DMS153 (cell line): ENCODE data around the gene LRRC15.

Experiments used
- DNase-seq: peaks from one replicate; lab custom pipeline; 2025; lab: John Stamatoyannopoulos, UW

Gene LRRC15

DNA sequence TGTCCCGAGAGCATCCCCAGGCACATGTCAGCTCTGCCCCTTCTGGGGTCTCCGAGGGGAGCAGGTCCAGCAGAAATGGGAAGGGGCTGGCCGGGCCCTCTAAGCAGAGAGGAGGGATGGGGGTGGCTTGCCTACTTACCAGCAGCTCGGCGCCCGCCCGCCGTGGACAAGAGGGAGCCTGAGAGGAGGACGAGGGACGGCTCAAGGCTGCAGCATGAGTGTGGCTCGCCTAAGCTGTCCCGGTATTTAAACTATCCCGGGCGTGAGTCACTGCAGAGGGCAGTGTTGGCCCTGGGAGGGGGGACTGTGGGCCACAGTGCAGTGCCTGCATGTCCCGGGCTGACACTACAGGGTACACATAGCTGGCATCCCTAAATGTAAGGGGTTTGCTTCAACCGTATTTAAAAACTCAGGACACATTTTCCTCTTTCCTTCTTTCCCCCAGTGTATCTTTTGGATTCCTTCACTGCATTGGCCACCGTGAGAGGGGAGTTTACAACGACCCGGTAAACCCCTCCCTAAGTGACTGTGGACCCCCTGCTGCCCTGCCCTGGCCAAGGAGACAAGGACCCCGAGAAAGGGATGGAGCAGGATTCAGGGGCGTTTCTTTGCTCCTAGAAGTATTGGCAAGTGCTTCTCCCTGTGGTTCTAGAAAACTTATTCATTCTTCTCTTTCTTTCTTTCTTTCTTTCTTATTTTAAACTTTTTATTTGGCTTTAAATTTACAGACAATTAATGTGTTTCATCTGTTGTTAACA, at the start of gene LRRC15:
Gene LRRC15 (minus strand): TSS at position 222 of the 758 bp plus-strand sequence. CDS start 8,700 bp downstream, outside the sequence.
- DNase-seq = no peak

DNA sequence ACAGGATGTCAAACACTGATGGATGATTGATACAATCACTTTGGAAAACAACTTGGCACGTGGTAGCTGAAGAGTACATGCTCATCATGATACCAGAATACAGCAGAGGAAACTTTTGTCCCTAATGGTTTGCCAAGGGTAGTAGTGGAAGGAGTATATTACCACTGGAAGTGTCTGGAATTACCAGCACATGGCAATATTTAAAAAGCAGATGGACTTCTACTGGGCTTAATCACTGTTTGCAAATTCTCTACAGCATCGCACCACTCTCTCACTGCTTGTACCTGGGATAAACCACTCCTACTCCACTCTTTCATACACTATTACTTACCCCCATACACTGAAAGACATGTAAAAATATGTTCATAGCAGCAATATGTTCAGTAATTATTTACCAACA, 49.1 kb upstream of the LRRC15 start:
- no peak for DNase-seq

DNA sequence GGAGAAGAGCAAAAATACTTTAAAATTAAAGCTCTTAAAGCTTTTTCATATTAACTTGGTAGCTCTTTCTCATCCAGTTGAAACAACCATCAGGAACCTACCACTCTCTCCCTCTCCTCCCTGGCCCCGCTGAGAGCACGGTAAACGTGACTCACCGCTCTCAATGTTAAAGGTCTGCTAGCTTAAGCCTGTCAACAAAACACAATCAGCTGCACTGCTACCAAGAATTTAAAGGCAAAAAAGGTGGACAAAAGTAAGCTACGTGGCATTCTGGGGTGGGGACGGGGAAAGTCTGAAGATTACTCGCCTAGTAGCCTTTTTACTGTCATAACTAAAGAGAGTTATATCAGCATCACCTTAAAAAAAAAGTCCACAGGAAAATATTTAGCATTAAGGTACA, 37.9 kb upstream of the LRRC15 start:
- DNase-seq = no peak

DNA sequence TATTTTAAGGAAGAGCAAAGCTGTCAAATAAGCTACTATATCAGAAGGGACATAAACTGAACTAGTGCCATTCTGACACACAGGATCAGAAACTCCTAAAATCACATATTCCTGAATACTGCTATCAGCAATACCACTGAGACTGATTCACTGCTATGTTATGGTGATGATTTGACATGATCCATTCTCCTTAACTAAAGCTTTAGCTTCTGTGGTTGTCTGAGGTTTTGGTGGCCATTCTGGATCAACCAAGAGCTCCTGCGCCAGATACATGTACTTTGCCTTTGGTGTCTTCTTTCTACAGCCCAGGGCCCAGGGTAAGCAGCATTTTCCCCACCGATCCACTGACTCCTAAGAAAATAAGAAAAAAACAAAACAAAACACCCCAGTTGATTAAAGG, 36.2 kb upstream of the LRRC15 start:
- no peak for DNase-seq

DNA sequence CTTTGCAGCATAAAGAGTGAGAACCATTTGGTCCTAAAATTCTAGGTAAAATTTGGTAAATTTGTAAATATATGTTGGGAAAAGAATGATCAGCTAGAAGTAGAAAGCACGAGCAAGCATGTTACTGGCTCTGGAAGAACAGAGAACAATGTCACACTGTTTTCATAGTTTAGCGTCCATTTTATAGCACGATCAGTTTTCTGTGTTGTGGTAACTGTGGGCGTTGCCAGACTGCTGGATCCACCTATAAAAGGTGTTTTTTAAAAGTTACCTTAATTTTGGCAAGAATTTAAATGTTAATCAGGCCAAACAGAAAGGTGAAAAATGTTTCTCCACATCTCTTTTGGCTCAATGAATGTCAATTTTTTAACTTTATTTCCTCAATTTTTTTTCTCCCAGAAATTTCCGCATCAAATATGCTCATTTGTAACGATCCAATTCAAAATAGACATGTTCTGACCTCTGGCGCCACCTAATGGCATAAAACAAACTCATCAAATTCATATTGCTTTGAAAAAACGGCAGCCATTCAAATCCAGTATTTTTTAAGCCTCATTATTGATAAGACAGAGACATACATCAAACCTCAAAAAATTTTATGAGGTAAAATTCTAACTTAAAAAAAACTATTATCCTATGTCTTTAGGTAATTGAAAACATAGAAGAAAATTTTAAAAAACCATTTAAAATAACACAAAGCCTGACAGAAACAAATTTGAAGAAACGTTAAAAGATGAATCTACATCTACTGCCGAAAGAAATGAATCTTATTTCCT, 35.0 kb upstream of the LRRC15 start:
- peak; percentile 47 for DNase-seq

DNA sequence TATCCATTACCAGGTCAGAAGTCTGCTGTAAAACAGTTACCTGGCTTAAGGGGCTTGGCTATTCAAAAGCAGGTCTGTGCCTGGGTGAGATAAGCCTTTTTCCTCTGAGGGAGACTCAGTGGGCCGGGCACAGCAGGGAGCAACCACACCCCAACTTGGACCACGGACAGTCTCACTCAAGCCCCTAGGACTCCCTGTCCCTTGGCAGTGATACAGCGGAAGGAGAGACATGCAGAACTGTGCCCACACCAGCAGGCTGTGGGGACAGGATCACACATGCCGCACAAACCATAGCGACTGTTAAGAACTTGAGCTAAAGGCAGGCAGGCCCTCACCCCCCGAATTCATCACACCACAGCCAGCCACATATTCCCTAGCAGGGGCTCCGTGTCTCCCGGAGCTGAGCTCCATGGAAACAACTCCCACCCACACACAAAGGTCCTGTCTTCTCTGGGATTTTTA, 32.4 kb upstream of the LRRC15 start:
- DNase-seq = no peak

DNA sequence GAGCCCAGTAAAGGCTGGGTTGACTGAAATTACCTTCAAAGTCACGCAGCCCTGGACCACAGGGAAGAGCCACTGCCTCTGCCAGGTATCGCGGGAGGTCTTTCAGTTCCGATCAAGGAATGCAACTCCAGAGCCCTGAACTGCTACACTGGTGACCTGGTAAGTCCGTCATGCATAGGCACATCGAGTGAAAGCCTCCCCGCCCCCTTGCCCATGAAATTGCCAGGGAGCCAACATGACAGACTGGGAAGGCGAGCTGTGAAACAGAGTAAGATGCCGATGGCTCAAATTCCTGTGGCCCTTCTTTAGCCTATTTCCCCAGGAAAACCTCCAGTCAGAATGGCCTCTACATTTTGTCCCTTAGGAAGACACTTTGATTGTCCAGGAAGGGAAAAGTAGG, 31.8 kb upstream of the LRRC15 start:
- DNase-seq = no peak

DNA sequence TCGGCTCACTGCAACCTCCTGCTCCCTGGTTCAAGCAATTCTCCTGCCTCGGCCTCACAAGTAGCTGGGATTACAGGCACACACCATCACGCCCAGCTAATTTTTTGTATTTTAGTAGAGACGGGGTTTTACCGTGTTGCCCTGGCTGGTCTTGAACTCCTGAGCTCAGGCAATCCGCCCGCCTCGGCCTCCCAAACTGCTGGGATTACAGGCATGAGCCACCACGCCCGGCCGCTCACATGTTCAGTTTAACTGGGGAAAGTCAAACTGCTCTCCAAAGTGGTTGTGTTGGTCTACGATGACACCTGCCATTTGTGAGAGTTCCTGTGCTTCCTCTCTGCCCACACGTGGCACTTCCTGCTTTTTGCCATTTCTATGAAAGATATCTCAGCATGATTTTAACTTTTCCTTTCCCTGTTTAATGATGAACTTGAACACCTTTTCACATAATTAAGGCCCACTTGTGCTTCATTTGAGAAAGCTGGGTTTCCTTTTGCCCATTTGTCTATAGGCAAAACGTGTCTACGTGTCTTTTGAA, 30.4 kb upstream of the LRRC15 start:
- DNase-seq = peak; percentile 3

DNA sequence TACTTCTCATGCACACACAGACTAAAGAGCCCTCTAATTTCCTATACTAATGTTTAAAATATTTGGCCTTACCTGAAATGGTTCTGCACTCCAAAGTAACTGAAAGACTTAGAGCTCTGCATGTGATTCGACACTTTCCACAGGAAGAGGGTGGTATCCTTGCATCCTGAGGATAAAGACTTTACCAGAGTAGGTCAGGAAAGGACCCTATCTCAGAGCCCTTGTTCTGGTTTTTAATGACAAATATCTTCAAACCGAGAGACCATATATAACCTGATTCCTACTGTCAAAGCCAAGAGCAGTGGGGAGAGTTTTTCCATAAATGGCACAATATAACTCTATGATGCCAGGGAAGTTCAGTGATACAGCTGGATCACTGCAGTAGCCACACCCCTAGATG, 29.6 kb upstream of the LRRC15 start, which contains the start of gene GP5:
Gene GP5 (minus strand): TSS at position 101 of the 400 bp plus-strand sequence. CDS start 984 bp downstream, outside the sequence.
- DNase-seq = no peak

DNA sequence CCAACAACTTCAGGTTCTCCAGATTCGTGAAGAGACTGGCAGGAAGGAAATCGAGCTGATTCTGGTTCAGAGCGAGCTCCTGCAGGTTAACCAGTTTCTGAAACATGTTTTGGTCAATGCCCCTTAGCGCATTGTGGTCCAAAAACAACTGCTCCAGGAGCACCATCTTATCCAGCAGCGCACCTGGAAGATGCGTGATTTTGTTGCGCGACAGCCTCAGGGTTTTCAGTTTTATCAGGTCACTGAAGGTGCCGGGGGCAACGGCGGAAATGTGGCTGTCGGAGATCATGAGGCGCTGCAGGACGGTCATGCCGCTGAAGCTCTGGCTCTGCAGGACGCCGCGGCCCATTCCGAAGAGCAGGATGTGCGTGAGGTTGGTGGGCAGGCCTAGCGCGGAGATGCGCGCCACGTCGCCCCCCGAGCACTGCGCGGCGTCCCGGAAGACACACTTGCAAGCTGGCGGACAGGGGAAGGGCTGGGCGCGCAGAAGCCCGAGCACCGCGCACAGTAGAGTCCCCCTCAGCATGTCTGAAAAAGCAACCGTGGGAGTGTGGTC, 28.3 kb upstream of the LRRC15 start:
- DNase-seq = no peak

DNA sequence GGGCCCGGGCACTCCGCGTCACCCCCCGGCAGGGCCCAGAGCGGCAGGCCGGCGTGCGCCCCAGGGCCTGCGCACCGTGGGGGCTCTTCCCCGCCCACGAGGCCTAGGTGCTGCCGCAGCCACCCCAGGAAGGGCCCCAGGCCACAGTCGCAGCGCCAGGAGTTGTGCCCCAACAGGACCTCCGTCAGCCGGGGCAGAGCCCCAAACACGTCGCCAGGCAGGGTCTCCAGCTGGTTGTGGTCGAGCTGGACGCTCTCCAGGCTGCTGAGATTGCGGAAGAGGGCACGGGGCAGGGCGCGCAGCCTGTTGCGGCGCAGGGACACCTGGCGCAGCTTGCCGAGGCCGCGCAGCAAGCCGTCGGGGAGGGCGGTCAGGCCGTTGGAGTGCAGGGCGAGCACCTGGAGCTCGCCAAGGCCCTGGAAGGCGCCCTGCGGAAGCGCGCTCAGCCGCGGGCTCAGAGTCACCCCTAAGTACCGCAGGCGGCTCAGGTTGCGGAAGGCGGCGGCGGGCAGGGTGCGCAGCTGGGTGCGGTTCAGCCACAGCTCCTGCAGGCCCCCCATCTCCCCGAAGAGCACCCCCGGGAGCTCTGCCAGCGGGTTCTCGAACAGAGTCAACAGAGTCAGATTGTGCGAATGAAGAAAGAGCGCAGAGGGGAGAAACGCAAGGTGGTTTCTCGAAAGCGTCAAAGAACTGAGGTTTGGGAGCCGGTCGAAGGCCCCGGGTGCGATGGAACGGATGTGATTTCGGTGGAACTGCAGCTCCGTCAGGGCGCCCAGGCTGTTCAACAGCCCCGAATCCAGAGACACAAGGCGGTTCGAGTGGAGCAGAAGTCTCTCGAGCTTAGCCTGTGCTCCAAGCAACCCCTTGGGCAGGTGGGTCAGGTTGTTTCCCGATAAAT, 27.6 kb upstream of the LRRC15 start:
- peak; percentile 70 for DNase-seq

DNA sequence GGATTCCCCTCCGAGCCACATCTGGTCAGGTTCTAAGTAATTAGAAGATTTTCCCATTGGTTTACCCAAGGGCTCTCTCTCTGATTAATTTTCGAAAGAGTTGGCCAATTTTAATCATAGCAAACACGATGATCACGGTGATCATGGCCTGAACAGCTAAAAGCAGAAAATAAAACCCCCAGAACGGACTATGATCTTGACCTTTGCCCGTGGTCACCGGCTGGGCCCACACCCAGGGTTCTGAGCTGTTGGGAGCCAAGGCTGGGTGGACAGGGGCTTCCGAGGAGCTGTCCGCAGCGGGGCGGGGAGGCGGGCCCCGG, 27.0 kb upstream of the LRRC15 start:
- no peak for DNase-seq

DNA sequence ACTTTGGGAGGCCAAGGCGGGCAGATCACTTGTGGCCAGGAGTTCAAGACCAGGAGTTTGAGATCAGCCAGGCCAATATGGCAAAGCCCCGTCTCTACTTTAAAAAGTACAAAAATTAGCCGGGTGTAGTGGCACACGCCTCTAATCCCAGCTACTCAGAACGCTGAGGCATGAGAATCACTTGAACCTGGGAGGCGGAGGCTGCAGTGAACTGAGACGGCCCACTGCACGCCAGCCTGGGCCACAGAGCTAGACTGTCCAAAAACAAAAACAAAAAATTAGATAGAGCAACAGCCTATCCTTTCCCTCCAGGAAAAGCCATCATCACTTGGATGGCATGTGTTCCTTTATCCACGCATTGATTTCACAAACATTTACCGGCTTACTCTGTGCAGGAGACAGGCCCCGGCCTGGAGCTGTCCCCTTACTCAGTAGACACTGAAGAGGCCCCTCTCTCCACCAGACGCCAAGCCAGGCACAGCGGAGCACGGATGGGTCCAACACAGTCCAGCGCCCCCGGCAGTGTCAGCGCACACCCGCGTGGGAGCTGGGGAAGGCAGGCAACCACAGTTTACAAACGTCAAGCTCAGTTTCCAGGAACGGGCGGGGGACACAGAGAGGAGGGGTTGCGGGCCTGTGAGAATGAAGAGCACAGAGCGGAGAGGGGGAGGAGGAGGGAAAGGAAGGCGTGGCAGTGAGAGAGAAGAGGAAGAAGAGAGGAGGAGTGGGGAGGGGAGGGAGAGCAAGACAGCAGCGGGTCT, 26.4 kb upstream of the LRRC15 start:
- DNase-seq = peak; percentile 66

DNA sequence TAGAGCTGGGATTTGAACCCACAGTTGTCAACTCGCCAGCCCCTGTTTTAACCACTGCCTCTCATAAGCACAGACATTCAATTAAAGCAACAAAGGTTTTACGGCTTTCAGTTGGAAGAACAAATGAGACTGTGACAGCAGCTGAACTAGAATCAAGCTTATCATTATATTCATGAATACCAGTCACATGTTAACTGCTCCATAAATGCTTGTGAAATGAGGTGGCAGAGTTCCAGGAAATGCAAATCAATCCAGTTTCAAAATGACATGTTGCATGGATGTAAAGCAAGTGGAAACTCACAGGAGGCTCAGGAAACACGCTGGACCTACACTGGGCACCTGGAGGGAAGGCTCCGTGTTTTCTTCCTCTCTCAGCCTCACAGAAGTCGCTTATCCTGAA, 25.7 kb upstream of the LRRC15 start:
- peak; percentile 94 for DNase-seq

DNA sequence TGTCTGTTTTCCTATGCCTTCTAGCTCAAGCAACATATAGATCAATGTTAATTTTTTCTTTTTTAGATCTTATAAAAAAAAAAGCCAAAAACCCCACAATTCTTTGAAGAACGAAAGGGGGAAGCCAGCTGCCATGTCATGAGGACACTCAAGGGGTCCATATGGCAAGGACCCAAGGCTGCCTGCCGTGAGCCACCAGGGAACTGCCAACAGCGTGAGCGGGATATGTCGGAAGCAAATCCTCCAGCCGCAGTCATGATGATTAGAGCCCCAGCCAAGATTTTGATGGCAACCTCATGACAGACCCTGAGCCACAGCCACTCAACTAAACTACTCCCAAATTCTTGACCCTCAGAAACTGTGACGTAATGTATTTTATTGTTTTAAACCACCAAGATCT, 23.0 kb upstream of the LRRC15 start:
- no peak for DNase-seq

DNA sequence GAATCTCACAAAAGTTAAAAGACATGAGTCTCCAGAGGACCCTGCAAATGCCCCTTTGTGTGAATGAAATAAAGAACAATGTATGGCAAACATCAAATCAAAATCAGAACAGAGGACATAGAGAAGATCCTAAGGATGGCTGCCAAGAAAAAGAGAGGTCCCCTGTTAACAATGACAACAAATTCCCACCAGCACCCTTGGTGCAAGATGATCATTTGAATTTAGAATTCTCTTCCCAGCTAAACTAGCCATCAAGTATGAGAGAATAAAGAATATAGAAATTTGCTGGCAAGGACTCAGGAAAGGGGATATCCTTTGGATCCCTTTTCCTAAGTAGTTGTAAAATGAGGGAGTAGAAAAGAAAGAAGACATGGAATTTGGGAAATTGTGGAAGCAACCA, 21.3 kb upstream of the LRRC15 start:
- no peak for DNase-seq

DNA sequence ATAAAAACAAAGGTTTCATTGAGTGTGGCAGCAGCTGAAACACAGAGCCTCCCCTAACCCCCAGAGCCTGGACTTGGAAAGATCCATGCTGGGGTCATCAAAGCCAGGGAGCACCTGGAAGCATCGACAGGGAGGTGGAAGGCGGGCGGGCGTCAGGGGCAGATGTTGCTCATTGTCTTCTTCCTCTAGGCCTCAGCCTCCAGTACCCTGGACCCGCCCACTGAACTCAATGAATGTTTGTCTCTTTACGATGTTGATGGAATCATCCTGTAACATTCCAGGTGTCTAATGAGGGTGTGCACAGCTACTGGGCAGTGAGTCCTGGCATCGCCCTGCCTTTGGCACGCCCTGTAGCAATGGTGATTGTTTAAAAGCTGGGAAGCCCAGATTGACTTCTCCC, 19.7 kb upstream of the LRRC15 start:
- no peak for DNase-seq

DNA sequence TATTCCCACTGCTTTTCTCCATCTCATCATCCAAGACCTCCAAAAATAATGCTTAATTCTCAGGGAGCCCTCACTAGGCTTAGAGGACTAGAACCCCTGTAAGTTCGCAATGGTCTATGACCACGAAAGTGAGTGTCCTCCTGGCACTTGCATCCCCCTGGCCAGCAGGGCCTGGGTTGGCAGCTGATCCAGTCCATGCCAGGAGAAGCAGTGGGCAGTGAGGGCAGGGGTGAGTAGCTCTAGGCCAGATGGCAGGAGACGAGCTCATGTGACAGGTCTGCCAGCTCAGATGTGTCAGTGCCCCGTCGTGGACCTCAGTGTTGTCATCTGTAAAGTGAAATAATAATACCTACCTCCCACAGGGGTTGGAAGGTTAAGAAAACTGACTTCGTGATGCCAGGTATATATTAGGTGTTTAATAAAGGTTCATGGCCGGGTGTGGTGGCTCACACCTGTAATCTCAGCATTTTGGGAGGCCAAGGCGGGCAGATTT, 18.4 kb upstream of the LRRC15 start:
- DNase-seq = no peak

DNA sequence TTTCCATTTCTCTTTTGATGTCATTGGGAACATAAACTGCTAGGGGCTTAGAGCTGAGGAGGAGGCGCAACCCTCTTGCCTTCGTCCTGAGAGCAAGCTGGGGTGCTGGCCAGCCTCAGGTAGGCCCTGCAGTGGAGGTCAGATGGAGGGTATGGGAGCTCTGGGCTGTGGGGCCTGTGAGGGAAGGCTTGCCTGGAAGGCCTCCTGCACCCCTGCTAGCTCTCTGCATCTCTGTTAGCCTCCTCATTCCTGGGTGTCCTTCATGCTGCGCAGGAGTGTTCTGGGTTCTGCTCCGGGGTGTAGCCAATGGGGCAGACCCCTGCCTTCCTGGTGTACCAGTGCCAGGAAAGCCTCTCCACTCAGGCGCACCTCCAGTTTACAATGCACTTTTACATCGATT, 17.7 kb upstream of the LRRC15 start:
- DNase-seq = no peak

DNA sequence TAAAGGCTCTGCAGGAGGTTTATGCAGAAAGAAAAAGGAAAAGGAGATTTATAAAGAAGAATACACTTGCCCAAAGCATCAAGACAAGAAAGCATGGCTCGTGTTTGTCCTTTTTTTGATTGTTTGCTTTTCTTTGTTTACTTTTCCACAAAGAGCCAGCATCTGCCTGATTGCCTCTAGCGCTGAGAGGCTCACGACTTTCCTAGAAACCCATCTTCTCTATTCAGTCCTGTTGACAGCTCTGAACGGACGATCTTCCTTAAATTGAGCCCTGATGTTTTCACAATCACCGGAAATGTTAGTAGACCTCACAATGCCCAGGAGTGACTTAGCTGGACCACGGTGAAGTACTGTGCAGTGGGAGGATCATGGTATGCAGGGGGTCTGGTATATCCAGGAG, 17.1 kb upstream of the LRRC15 start:
- DNase-seq = peak; percentile 65

DNA sequence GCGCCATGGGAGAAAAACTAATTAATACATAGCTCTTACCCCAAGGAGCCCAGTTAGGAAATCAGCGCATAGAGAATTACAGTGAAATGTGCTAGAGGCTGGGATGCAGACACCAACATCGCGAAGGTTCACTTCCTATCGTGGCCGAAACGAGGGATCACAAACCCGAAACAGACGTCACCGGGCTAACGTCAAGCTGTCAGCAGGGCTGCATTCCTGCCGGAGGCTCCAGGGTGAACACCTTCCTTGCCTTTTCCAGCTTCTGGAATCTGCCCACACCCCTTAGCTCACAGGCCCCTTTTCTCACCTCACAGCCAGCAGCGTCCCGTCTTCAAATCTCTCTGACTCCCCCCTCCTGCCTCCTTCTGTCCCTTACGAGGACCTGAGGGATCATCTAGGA, 16.5 kb upstream of the LRRC15 start:
- DNase-seq = no peak
